ENCODE data around the gene FBXL4. TPM values are rescaled to one million over a fixed set of nuclear protein-coding genes. Genes with fewer than 3 reads are reported as not detected.

FBXL4 gene
- total and polyA plus RNA-seq, 2 experiments from 2014 or later: 10.8 to 31.0 TPM

DNA sequence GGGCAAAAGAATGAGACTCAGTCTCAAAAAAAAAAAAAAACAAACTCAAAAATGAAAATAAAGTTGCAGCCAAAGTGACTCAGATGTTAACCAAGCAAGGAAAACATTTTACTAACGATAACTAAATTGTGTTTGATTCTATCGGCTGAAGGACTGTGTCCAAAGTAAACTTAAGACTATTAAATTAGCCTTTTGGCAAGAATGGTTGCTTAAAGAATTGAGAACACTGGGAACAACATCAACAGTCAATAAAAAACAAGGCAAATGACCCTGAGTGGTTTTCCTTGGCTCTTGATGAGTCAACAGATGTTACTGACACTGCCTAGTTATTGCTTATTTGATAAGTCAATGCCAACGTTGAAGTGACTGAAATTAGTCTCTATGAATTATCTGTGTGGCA lies 76.7 kb downstream of the FBXL4 start:
- DNase-seq (ENCODE audit: low spot score): no peak
- H3K9me3 ChIP-seq (ENCODE audit: low read depth): no peaks in the 10 kb centered on the region
- no peak overlapping the region for H3K4me3 ChIP-seq
- H2AFZ ChIP-seq: no peak overlapping the region
- no peak overlapping the region for H3K27ac ChIP-seq
- no peaks in the 10 kb centered on the region for H4K20me1 ChIP-seq (ENCODE audit: insufficient read depth, poor library complexity, severe bottlenecking)
- no peaks in the 10 kb centered on the region for H3K9me2 ChIP-seq (replicated peaks; ENCODE audit: insufficient read depth)
- H3K4me2 ChIP-seq: no peak overlapping the region
- H3K79me2 ChIP-seq: no peaks in the 10 kb centered on the region
- TF ChIP-seq, protein P1, sequence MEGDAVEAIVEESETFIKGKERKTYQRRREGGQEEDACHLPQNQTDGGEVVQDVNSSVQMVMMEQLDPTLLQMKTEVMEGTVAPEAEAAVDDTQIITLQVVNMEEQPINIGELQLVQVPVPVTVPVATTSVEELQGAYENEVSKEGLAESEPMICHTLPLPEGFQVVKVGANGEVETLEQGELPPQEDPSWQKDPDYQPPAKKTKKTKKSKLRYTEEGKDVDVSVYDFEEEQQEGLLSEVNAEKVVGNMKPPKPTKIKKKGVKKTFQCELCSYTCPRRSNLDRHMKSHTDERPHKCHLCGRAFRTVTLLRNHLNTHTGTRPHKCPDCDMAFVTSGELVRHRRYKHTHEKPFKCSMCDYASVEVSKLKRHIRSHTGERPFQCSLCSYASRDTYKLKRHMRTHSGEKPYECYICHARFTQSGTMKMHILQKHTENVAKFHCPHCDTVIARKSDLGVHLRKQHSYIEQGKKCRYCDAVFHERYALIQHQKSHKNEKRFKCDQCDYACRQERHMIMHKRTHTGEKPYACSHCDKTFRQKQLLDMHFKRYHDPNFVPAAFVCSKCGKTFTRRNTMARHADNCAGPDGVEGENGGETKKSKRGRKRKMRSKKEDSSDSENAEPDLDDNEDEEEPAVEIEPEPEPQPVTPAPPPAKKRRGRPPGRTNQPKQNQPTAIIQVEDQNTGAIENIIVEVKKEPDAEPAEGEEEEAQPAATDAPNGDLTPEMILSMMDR (IDR thresholded peaks at IDR 0.05; ENCODE audit: poor library complexity): no peak
- TF ChIP-seq EZH2phosphoT487 (IDR thresholded peaks at IDR 0.05; ENCODE audit: low read depth, severe bottlenecking, unreplicated experiment) (no peak), EZH2 (IDR thresholded peaks at IDR 0.05; ENCODE audit: borderline replicate concordance) (no peak)
- H3K27me3 ChIP-seq: no peaks in the 10 kb centered on the region
- H3K4me1 ChIP-seq (ENCODE audit: insufficient read depth): no peaks in the 10 kb centered on the region
- 88% methylated on average over 3 of the region's 3 CpGs for WGBS (ENCODE audit: low lambda C conversion rate, missing lambda C conversion rate)
- H3K36me3 ChIP-seq (replicated peaks; ENCODE audit: insufficient read depth, low read depth): no peaks in the 10 kb centered on the region

DNA sequence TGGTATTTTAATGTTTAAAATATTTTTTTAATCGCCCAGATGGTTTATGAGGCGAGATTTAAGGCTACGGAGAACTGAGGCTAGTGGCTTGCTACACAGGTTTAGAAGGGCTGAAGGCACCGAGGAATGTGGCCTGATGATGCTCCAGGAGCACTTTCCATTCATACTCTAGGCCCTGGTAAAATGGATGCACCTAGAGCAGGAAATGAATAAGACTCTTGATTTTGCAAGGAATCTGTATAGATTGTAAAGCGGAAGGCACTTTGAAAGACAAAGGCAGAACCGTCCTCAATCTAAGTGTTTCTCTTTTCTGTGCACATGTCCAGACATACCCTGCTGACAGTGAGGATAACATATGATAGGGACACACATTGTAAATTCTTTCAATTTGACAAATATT lies 83.2 kb downstream of the FBXL4 start:
- Histone ChIP-seq H3K4me2 (no peak overlapping the region), H3K27me3 (no peaks in the 10 kb centered on the region), H3K9me2 (replicated peaks; ENCODE audit: insufficient read depth) (no peaks in the 10 kb centered on the region), H3K4me1 (ENCODE audit: insufficient read depth) (no peaks in the 10 kb centered on the region), H3K9me3 (ENCODE audit: low read depth) (no peaks in the 10 kb centered on the region), H3K36me3 (replicated peaks; ENCODE audit: insufficient read depth, low read depth) (no peaks in the 10 kb centered on the region), H2AFZ (no peak overlapping the region), H3K27ac (no peak overlapping the region), H4K20me1 (ENCODE audit: insufficient read depth, poor library complexity, severe bottlenecking) (no peaks in the 10 kb centered on the region), H3K79me2 (no peaks in the 10 kb centered on the region), H3K4me3 (no peak overlapping the region)
- TF ChIP-seq, protein P1 (IDR thresholded peaks at IDR 0.05; ENCODE audit: poor library complexity): no peak
- no peak for TF ChIP-seq EZH2 (IDR thresholded peaks at IDR 0.05; ENCODE audit: borderline replicate concordance)
- no peak for TF ChIP-seq EZH2phosphoT487 (IDR thresholded peaks at IDR 0.05; ENCODE audit: low read depth, severe bottlenecking, unreplicated experiment)
- 90% methylated on average over 6 of the region's 6 CpGs for WGBS (ENCODE audit: low lambda C conversion rate, missing lambda C conversion rate)
- no peak for DNase-seq (ENCODE audit: low spot score)

DNA sequence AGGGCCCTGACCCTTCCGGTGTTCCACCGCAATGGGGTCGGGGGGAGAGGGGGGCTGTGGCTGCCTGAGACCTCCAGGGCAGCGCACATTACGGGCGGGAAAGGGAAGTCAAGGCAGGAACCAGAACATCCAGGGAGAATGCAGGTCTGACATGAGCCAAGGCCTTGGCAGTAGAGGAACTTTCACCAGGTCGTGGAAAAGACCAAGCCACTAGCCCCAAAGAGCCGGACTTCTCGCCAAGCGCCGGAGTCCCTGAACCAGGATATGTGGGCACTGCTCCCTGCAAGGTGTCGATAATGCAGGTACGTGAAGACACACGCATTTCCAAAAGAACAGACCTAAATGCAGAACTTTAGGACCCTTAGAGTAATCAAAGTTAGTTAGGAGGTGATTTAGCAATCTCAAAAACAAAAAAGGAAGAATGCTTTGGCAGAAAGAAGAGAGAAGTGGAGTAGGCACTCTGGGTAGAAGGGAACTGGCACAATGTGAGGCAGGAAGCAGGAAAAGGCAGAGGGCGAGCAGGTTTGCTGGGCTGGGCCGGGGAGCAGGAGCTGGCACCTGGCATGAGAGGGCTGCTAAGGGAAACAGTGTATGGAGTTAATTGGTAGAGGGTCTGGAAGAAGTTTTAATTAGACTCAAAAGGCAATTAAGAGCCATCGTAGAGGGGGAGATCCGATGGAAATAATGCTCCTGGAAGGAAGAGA lies 99.1 kb downstream of the FBXL4 start:
- Histone ChIP-seq H3K9me2 (replicated peaks; ENCODE audit: insufficient read depth) (no peaks in the 10 kb centered on the region), H3K4me3 (no peak overlapping the region), H3K9me3 (ENCODE audit: low read depth) (no peaks in the 10 kb centered on the region), H3K4me2 (peak overlapping the region; percentile 88), H3K27me3 (peaks cover 70% of the 10 kb centered on the region), H3K4me1 (ENCODE audit: insufficient read depth) (peaks cover 18% of the 10 kb centered on the region), H2AFZ (peak overlapping the region; percentile 65), H3K36me3 (replicated peaks; ENCODE audit: insufficient read depth, low read depth) (no peaks in the 10 kb centered on the region), H3K79me2 (no peaks in the 10 kb centered on the region), H3K27ac (no peak overlapping the region), H4K20me1 (ENCODE audit: insufficient read depth, poor library complexity, severe bottlenecking) (no peaks in the 10 kb centered on the region)
- DNase-seq (ENCODE audit: low spot score): no peak
- 68% methylated on average over 18 of the region's 18 CpGs for WGBS (ENCODE audit: low lambda C conversion rate, missing lambda C conversion rate)
- TF ChIP-seq EZH2 (IDR thresholded peaks at IDR 0.05; ENCODE audit: borderline replicate concordance) (no peak), EZH2phosphoT487 (IDR thresholded peaks at IDR 0.05; ENCODE audit: low read depth, severe bottlenecking, unreplicated experiment) (no peak)
- TF ChIP-seq, protein P1 (IDR thresholded peaks at IDR 0.05; ENCODE audit: poor library complexity): no peak

All from hepatocyte (in vitro differentiated cells).